ENCODE measurements around the gene ADGRL2. TPM values are rescaled to one million over a fixed set of nuclear protein-coding genes. Genes with fewer than 3 reads are reported as not detected.

Gene ADGRL2
- total RNA-seq, 2 donors from 2014 or later = 7.4 to 10.5 TPM

- Histone ChIP-seq H3K9ac (ENCODE audit: low read depth in 2 of 2, low read length in 2 of 2) (no peak overlapping the region), H3K27me3 (no peaks in the 10 kb centered on the region), H3K27ac (no peak overlapping the region), H3K9me3 (no peaks in the 10 kb centered on the region), H3K4me3 (no peak overlapping the region), H3K36me3 (no peaks in the 10 kb centered on the region), H3K4me1 (no peaks in the 10 kb centered on the region)
- intact Hi-C loops (cut with DNase I) = no loop called here
- DNase-seq = no peak
- TF ChIP-seq CTCF (IDR thresholded peaks at IDR 0.05) = no peak
Measured at GRCh38 chr1:82000221-82000620, 199.5 kb downstream of the ADGRL2 start.

GRCh38 chr1:82001345-82001744 is 200.6 kb downstream of the ADGRL2 start:
- no peaks in the 10 kb centered on the region for H3K27me3 ChIP-seq
- H3K36me3 ChIP-seq = no peaks in the 10 kb centered on the region
- no peak for TF ChIP-seq CTCF (IDR thresholded peaks at IDR 0.05)
- no peak for DNase-seq
- no peak overlapping the region for H3K27ac ChIP-seq
- no peak overlapping the region for H3K9ac ChIP-seq (ENCODE audit: low read depth in 2 of 2, low read length in 2 of 2)
- no peak overlapping the region for H3K4me3 ChIP-seq
- intact Hi-C loops (cut with DNase I) = no loop called here
- H3K9me3 ChIP-seq = no peaks in the 10 kb centered on the region
- H3K4me1 ChIP-seq = no peaks in the 10 kb centered on the region

- Histone ChIP-seq H3K4me1 (no peaks in the 10 kb centered on the region), H3K36me3 (no peaks in the 10 kb centered on the region), H3K9me3 (no peaks in the 10 kb centered on the region), H3K27me3 (no peaks in the 10 kb centered on the region), H3K27ac (no peak overlapping the region), H3K9ac (ENCODE audit: low read depth in 2 of 2, low read length in 2 of 2) (no peak overlapping the region), H3K4me3 (no peak overlapping the region)
- no peak for TF ChIP-seq CTCF (IDR thresholded peaks at IDR 0.05)
- no peak for DNase-seq
- intact Hi-C loops (cut with DNase I) = no loop called here
Measured at GRCh38 chr1:82007804-82008203, 207.1 kb downstream of the ADGRL2 start.

GRCh38 chr1:82013702-82014101 is 213.0 kb downstream of the ADGRL2 start:
- intact Hi-C loops (cut with DNase I) = no loop called here
- H3K27ac ChIP-seq = no peak overlapping the region
- no peaks in the 10 kb centered on the region for H3K36me3 ChIP-seq
- H3K27me3 ChIP-seq = no peaks in the 10 kb centered on the region
- no peak for DNase-seq
- H3K4me1 ChIP-seq = no peaks in the 10 kb centered on the region
- no peak overlapping the region for H3K4me3 ChIP-seq
- TF ChIP-seq CTCF (IDR thresholded peaks at IDR 0.05) = no peak
- H3K9me3 ChIP-seq = no peaks in the 10 kb centered on the region
- no peak overlapping the region for H3K9ac ChIP-seq (ENCODE audit: low read depth in 2 of 2, low read length in 2 of 2)

- intact Hi-C loops (cut with DNase I) = no loop called here
- Histone ChIP-seq H3K9ac (ENCODE audit: low read depth in 2 of 2, low read length in 2 of 2) (no peak overlapping the region), H3K4me3 (no peak overlapping the region), H3K4me1 (no peaks in the 10 kb centered on the region), H3K27me3 (no peaks in the 10 kb centered on the region), H3K36me3 (no peaks in the 10 kb centered on the region), H3K27ac (no peak overlapping the region), H3K9me3 (no peaks in the 10 kb centered on the region)
- no peak for TF ChIP-seq CTCF (IDR thresholded peaks at IDR 0.05)
- DNase-seq = no peak
Measured at GRCh38 chr1:82015444-82015843, 214.7 kb downstream of the ADGRL2 start.

- Histone ChIP-seq H3K9ac (ENCODE audit: low read depth in 2 of 2, low read length in 2 of 2) (no peak overlapping the region), H3K27me3 (no peaks in the 10 kb centered on the region), H3K9me3 (no peaks in the 10 kb centered on the region), H3K4me3 (no peak overlapping the region), H3K27ac (no peak overlapping the region), H3K36me3 (no peaks in the 10 kb centered on the region), H3K4me1 (no peaks in the 10 kb centered on the region)
- no peak for TF ChIP-seq CTCF (IDR thresholded peaks at IDR 0.05)
- DNase-seq = no peak
- intact Hi-C loops (cut with DNase I) = no loop called here
Measured at GRCh38 chr1:82018319-82018718, 217.6 kb downstream of the ADGRL2 start.

All from colonic mucosa (tissue), 4 donors.